NCI-H524 treated with DMSO at 0.1 percent for 48 hours (cell line): ENCODE measurements around the gene AGPAT4.

ENCODE experiments used
- DNase-seq: peaks from one replicate; lab custom pipeline; 2025; lab: John Stamatoyannopoulos, UW

The AGPAT4 gene

DNA sequence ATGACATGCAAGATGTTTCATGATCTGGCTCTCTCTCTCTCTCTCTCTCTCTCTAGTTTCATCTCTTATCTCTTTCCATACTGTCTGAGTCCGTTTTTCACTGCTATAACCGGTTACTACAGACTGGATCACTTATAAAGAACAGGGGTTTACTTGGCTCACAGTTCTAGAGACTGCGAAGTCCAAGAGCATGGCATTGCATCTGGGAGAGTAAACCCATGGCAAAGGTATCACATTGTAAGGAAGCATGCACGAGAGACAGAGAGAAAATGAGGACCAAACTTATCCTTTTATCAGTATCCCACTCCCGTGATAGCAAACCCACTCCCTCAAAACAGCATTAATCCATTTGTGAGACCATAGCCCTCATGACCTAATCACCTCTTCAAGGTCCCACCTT is 7.2 kb upstream of the AGPAT4 start:
- no peak for DNase-seq

- DNase-seq = no peak
These were observed 6.0 kb upstream of the AGPAT4 start for GRCh38 chr6:161279677-161280415.

GRCh38 chr6:161276605-161277155 is 2.8 kb upstream of the AGPAT4 start:
- no peak for DNase-seq

DNA sequence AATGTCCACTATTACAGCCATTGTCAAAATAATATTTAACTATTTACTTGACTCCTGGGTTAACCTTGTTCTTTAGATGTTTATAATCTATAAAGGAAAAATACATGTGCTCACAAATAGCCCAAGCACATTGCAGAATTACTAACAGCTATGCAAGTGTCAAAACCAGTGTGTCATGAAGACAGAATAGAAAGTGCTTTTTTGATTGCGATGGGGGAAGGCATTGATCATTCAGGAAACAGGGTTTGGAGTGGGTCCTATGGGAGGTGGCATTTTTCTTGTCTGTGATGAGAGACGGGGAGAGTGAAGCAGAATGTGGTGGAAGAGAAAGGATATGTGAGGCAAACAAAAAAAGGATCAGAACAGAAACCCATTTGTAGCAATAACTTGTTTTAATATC is 1.0 kb upstream of the AGPAT4 start:
- DNase-seq = no peak

- no peak for DNase-seq
These were observed 612 bp upstream of the AGPAT4 start for GRCh38 chr6:161274488-161274858.

DNA sequence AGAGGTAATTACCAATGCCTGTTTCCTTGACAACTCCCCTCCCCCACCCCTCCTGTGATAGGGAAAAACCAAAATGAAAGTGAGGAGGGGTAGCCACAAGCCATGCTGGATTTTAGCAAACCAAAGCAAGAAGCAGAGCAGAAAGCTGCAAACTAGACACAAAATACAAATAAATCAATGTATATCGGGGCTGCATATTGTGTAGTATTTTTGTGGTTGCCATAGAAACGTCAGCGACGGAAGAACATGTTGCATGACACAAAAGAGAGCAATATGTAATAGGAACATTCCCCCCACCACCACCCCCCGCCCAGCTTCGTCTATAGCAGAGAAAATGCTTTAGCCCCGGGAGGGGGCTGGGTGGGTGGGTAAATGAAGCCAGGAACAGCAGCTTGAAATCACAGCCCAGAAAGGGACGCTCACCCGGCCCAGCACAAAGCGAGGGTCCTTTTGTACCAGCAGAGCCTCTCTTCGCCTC is 548 bp downstream of the AGPAT4 start:
- peak; percentile 28 for DNase-seq

- peak; percentile 23 for DNase-seq
These were observed 1.1 kb downstream of the AGPAT4 start for GRCh38 chr6:161272635-161273273.

DNA sequence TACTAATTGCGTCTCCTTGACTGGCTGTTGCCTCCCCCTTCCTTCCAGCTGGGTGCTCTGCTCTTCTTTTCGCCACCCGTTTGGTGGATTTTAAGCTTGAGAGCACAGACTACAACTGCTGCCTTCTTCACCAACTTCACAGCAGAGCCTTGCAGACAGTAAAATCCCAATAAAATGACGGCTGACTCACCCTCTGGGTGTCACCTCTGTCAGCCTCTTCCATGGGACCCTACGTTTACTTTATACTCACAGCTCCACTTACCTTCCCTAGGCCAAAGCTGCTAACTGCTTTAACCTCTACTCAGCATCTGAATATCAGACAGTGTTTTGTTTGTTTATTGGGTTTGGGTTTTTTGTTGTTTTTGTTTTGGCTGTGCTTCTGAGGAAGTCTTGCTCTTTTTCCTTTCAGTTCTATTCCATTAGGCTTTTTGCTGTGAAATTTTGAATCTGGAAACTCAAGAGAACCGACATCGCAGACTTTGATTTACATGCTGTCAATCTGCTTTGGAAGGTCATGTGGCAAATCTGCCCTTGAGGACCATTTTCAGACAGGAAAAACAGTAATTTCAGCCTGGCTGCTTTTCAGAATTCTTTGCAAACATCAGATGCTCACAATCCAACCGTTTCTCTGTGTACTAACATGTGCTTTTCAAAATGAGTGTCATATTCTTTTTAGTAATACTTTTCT is 2.4 kb downstream of the AGPAT4 start:
- no peak for DNase-seq

DNA sequence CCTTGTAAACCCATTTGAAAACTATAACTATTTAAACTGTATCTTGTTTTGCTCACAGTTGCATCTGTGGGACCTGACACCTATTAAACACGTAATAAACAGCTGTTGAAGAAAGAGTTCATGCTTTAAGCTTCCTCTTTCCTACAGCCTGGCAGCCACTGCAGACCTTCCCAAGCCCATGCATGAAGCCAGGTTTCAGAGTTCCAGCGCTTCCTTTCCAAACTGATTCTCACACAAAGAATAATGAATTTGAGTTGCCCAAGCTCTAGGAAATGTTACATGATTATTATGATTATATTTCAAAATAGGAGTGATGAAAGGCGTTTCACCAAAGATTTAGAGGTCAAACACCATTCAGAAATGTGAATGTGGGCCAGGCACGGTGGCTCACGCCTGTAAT is 3.7 kb downstream of the AGPAT4 start:
- no peak for DNase-seq

DNA sequence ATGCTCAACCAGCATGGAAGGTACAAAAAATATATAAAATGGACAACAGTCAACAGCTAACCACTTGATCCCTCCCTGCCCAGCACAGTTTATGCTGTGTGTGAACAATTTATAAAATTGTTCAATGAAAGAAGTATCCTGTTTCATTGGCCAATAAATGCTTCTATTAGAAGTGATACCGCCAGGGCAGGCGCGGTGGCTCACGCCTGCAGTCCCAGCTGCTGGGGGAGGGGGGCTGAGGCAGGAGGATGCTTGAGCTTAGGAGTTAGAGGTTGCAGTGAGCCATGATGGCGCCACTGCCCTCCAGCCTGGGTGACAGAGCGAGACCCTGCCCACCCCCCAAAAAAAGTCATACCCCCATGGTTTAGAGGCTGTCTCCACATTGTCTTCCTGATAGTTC is 4.6 kb downstream of the AGPAT4 start:
- no peak for DNase-seq

DNA sequence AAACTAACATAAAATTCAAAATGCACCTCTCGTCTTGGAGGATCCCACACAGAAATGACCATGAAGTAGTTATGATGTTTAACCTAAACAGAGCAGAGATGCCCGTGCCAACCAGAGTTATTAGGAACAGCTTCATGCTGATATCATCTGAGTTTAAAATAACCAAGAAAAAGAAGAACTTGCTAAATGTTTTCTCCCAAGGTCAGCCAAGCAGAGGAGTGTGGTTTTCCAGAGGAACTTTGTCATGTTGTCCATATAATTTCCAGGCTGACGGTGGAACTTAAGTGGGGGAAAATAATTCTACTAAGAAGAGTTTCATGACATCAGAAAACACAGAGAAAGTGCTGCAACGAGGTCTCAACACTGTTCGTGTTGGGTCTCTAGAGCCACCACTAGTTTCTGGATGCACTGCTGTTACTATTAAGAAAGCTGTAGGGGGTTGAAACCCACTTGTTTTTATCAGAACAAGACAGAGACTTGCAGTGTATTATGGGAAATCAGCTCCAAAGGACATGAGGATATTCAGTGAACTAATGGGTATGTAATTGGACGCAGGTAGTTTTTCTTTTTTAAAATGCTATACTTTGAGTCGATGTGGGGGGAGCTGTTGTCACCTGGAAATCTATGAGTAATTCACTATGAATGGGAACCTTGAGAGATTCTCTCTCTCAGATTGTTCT is 5.2 kb downstream of the AGPAT4 start:
- no peak for DNase-seq

DNA sequence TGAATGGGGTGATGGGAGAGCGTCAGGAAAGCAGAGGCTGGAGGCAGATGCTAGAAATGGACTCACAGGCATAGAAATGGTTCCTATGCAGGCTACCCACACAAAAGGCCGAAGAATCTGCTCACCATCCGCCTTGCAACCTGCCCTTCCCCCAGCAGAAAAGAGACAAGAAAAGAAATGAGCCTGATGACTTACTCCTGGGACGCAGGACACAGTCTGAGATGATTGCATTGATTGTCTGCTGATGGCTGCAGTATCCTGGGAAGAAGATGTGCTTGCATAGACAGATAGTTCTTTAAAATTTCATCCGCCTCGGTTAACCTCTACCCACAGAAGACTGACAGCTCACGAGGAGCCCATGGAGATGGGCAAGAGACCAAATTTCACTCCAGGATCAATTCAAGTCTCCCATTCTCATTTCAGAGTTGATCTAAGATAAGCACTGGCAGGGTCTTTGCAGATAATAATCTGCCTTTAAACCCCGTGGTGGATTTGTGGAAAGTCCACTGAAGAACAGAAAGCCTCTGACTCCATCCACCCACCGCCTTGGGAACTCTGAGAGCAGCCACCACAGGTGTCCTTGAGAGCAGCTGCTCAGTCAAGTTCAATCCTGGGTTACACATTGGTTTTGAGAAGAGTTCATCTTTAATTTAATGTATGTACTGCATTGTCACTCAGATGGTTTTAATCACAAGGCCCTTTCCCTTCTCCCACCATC is 7.2 kb downstream of the AGPAT4 start:
- no peak for DNase-seq

DNA sequence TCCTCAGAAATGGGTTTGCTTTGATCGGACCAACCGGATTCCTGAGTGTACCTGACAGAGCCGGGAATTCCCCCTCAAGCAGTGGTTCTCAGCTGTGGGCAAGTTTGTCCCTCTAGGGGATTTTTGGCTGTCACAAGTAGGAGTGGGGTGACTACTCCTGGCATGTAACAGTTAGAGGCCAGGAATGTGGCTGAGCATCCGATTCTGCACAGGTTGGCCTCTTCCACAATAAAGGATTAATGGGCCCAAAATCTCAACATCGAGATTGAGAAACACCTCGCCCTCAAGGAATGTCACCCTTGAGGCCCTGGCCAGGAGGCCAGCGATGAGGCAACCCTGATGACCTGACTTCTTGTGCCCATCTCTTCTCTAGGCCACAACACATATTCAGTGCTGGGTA is 7.9 kb downstream of the AGPAT4 start:
- no peak for DNase-seq

- no peak for DNase-seq
These were observed 8.3 kb downstream of the AGPAT4 start for GRCh38 chr6:161265554-161265953.

DNA sequence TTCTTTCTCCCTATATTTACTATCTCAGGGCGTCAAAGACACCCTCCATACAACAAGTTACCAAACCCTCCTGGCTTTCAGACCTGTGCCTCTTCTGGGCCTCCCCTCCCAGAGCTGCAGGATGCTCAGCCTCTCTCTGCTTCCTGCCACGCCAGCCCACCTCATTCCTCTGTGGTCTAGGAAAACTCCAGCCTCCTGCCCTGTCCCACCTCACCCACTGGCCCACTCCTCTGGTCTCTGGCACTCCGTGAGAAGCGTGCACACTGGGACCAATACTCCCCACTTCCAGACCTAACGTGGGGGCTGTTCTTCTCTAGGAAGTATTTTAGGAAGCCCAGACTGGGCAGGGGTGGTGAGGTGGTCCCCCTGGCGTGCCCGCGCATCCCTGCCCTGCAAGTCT is 9.7 kb downstream of the AGPAT4 start:
- no peak for DNase-seq

DNA sequence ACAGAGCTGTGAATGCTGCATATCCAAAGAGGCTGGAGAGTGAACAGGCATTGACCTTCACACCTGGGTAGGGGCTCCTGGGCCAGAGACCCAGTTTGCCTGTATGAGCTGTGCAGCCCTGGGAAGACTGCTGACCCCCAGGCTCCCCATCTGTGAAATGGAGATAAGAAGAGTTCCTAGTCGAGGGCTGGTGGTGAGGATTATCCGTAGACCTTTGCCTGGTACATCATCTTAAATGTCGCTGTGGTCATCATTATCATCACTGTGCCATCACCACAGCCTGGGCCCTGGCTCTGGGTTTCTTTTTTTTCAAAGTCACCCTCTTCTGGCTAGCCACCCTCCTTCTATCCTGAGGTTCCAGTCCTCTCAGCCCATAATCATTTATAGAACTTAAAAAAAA is 12.0 kb downstream of the AGPAT4 start:
- DNase-seq = no peak

- no peak for DNase-seq
These were observed 12.5 kb downstream of the AGPAT4 start for GRCh38 chr6:161261325-161261724.

GRCh38 chr6:161259302-161259701 is 14.6 kb downstream of the AGPAT4 start:
- no peak for DNase-seq

- no peak for DNase-seq
These were observed 15.9 kb downstream of the AGPAT4 start for GRCh38 chr6:161257793-161258457.

GRCh38 chr6:161256407-161256806 is 17.5 kb downstream of the AGPAT4 start:
- no peak for DNase-seq

GRCh38 chr6:161255518-161255917 is 18.3 kb downstream of the AGPAT4 start:
- no peak for DNase-seq
